Hepatocyte (in vitro differentiated cells): ENCODE data around the gene SENP7. TPM values are rescaled to one million over a fixed set of nuclear protein-coding genes. Genes with fewer than 3 reads are reported as not detected.

Source experiments
- DNase-seq: peaks from one replicate; pipeline ENCODE4 v3.0.0-alpha.2; 2016; ENCODE audit warnings: low spot score
- H2AFZ ChIP-seq: fragments of 200-600 bp; sonication (generic); 2 replicates; pipeline ENCODE4 v1.6.0; 2016; ENCODE audit warnings: antibody characterized with exemption, mild to moderate bottlenecking
- H3K27ac ChIP-seq: fragments of 200-600 bp; sonication (generic); 2 replicates; pipeline ENCODE4 v1.5.1; 2016; ENCODE audit warnings: mild to moderate bottlenecking
- H3K27me3 ChIP-seq: fragments of 200-600 bp; sonication (generic); 2 replicates; pipeline ENCODE4 v1.6.1; 2016
- H3K36me3 ChIP-seq: fragments of 200-600 bp; sonication (generic); replicated peaks from 2 replicates; pipeline ENCODE4 v1.5.1; 2016; ENCODE audit warnings: low read depth; ENCODE audit not compliant: insufficient read depth
- H3K4me1 ChIP-seq: fragments of 200-600 bp; sonication (generic); 2 replicates; pipeline ENCODE4 v1.5.1; 2016; ENCODE audit warnings: mild to moderate bottlenecking, moderate library complexity; ENCODE audit not compliant: insufficient read depth
- H3K4me2 ChIP-seq: fragments of 200-600 bp; sonication (generic); 2 replicates; pipeline ENCODE4 v1.6.0; 2016
- H3K4me3 ChIP-seq: fragments of 200-600 bp; sonication (generic); 2 replicates; pipeline ENCODE4 v1.5.1; 2016; ENCODE audit warnings: mild to moderate bottlenecking
- H3K79me2 ChIP-seq: fragments of 200-600 bp; sonication (generic); 2 replicates; pipeline ENCODE4 v1.6.0; 2017; ENCODE audit warnings: mild to moderate bottlenecking
- H3K9me2 ChIP-seq: fragments of 200-600 bp; sonication (generic); replicated peaks from 2 replicates; pipeline ENCODE4 v1.6.0; 2017; ENCODE audit warnings: mild to moderate bottlenecking; ENCODE audit not compliant: insufficient read depth
- H3K9me3 ChIP-seq: fragments of 200-600 bp; sonication (generic); 2 replicates; pipeline ENCODE4 v1.5.1; 2016; ENCODE audit warnings: low read depth, mild to moderate bottlenecking
- H4K20me1 ChIP-seq: fragments of 200-600 bp; sonication (generic); 2 replicates; pipeline ENCODE4 v1.6.0; 2016; ENCODE audit warnings: mild to moderate bottlenecking; ENCODE audit not compliant: insufficient read depth, poor library complexity, severe bottlenecking
- EZH2 ChIP-seq: fragments of 200-600 bp; sonication (generic); IDR thresholded peaks from 2 replicates; pipeline ENCODE4 v1.6.1; 2016; ENCODE audit warnings: antibody characterized with exemption, mild to moderate bottlenecking, borderline replicate concordance
- EZH2phosphoT487 ChIP-seq: fragments of 200-600 bp; sonication (generic); IDR thresholded peaks from one replicate; pipeline ENCODE4 v1.6.1; 2018; ENCODE audit warnings: antibody characterized with exemption, mild to moderate bottlenecking, low read depth, moderate library complexity; ENCODE audit not compliant: unreplicated experiment, severe bottlenecking
- WGBS: methylation state at CpG from one replicate; pipeline ENCODE4 v1.1.6; 2016; ENCODE audit warnings: low lambda C conversion rate; ENCODE audit errors: missing lambda C conversion rate; 5-methylcytosine and 5-hydroxymethylcytosine counted together
- polyA plus RNA-seq: library from polyadenylated mRNA; unstranded; fragments of >200 nt; fragmentation: Nextera tagmentation; extraction: Ambion mirVana; gene quantifications from 2 replicates; pipeline ENCODE4 v1.2.1, GENCODE V29; 2016
- small RNA-seq: library from RNA; depleted of rRNA; stranded (forward); fragments of <200 nt; gene quantifications from one replicate; pipeline ENCODE3, GENCODE V24; 2014
- total RNA-seq: library from RNA; depleted of rRNA; stranded (reverse); fragments of >200 nt; gene quantifications from 2 replicates; pipeline ENCODE4 v1.2.3, GENCODE V29; 2014
- TF ChIP-seq, protein P1 (sequence below): fragments of 200-600 bp; sonication (generic); IDR thresholded peaks from 2 replicates; pipeline ENCODE4 v1.5.1; 2016; ENCODE audit warnings: antibody characterized with exemption, mild to moderate bottlenecking; ENCODE audit not compliant: poor library complexity

SENP7 gene
- total and polyA plus RNA-seq, 2 experiments from 2014 or later = 7.7 to 40.9 TPM

DNA sequence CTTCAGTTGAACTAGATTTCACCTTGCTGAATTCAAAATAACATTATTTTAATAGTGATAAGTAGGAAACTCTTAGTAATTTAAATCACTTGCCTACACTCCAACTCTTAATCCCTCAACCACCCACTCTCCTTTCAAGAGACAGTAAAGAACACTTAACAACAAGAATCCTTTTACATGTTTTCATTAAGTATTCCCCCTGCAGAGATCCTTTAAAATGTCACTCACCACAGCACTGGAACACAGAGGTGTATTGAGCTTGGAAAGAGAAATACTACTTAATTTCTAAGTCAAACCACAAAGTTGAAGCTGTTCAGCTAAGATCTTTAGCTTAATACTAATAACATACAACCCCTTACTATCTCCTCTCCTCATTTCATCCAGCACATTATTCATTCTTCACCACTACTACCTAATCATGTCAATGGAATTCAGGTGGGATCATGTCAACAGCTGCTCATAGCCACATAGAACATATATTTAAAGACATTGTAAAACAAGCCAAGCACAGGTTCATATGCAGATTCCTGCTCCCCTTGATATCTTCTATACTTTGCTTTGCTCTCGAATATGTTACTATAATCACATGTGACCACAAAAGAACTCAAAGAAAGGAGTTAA is 233.1 kb downstream of the SENP7 start:
- no peaks in the 10 kb centered on the region for H3K79me2 ChIP-seq
- no peak overlapping the region for H3K4me3 ChIP-seq
- no peak overlapping the region for H2AFZ ChIP-seq
- no peak for DNase-seq
- no peaks in the 10 kb centered on the region for H3K4me1 ChIP-seq
- H4K20me1 ChIP-seq = no peaks in the 10 kb centered on the region
- 78% methylated on average over 1 of the region's 1 CpG for WGBS
- no peak overlapping the region for H3K27ac ChIP-seq
- H3K9me3 ChIP-seq = no peaks in the 10 kb centered on the region
- no peak overlapping the region for H3K4me2 ChIP-seq
- no peaks in the 10 kb centered on the region for H3K27me3 ChIP-seq
- no peaks in the 10 kb centered on the region for H3K36me3 ChIP-seq
- TF ChIP-seq EZH2 = no peak
- H3K9me2 ChIP-seq = no peaks in the 10 kb centered on the region

DNA sequence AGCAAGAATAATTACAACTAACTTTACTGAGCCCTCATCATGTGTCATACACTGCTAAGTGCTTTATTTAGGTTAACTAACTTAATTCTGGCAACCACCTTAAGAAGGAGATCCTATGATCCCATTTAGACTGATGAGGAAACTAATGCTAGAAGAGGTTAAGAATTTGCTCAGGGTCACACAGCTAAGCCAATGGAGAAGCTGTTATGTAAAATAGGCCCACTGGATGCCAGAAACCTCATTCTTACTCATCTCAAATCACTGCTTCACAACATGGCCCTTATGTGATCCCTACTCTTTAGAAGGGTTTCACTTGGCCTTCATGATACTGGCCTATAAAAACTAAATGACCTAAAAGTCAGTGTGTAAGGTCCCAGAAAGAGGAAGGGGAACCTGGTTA is 233.8 kb downstream of the SENP7 start:
- TF ChIP-seq, protein P1, sequence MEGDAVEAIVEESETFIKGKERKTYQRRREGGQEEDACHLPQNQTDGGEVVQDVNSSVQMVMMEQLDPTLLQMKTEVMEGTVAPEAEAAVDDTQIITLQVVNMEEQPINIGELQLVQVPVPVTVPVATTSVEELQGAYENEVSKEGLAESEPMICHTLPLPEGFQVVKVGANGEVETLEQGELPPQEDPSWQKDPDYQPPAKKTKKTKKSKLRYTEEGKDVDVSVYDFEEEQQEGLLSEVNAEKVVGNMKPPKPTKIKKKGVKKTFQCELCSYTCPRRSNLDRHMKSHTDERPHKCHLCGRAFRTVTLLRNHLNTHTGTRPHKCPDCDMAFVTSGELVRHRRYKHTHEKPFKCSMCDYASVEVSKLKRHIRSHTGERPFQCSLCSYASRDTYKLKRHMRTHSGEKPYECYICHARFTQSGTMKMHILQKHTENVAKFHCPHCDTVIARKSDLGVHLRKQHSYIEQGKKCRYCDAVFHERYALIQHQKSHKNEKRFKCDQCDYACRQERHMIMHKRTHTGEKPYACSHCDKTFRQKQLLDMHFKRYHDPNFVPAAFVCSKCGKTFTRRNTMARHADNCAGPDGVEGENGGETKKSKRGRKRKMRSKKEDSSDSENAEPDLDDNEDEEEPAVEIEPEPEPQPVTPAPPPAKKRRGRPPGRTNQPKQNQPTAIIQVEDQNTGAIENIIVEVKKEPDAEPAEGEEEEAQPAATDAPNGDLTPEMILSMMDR = no peak
- TF ChIP-seq EZH2 (no peak), EZH2phosphoT487 (no peak)

DNA sequence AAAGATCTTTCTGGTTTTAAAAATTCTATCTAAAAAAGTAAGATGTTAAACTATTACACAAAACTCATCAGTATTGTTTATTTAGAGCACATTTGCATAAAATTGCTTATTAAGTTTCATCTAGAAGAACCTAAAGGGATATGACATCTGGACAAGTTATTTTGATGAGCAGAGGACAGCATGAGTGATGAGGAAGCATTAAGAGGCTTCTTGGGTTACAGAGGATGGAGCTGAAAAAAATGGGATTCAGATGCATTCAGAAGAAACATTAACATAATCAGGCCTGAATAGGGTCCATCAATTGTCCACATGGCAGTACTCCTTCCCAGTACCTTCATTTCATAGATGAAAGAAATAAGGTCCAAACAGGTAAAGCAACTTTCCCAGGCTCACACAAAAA is 234.3 kb downstream of the SENP7 start:
- no peaks in the 10 kb centered on the region for H4K20me1 ChIP-seq

More for the DNA sequence above, 233.8 kb downstream of the SENP7 start:
- Histone ChIP-seq H3K4me1 (no peaks in the 10 kb centered on the region), H2AFZ (no peak overlapping the region), H3K27me3 (no peaks in the 10 kb centered on the region), H3K27ac (no peak overlapping the region), H3K4me2 (no peak overlapping the region), H3K36me3 (no peaks in the 10 kb centered on the region), H3K9me2 (no peaks in the 10 kb centered on the region), H3K9me3 (no peaks in the 10 kb centered on the region), H4K20me1 (no peaks in the 10 kb centered on the region), H3K79me2 (no peaks in the 10 kb centered on the region), H3K4me3 (no peak overlapping the region)
- DNase-seq = no peak

More for the DNA sequence above, 234.3 kb downstream of the SENP7 start:
- Histone ChIP-seq H3K4me3 (no peak overlapping the region), H3K36me3 (no peaks in the 10 kb centered on the region), H3K27me3 (no peaks in the 10 kb centered on the region), H3K4me2 (no peak overlapping the region), H3K9me3 (no peaks in the 10 kb centered on the region), H3K27ac (no peak overlapping the region), H3K79me2 (no peaks in the 10 kb centered on the region), H3K4me1 (no peaks in the 10 kb centered on the region), H3K9me2 (no peaks in the 10 kb centered on the region), H2AFZ (no peak overlapping the region)
- DNase-seq = no peak
- TF ChIP-seq, protein P1 = no peak
- TF ChIP-seq EZH2 (no peak), EZH2phosphoT487 (no peak)

Small RNA genes lying within 50 kb of the gene (small RNA-seq; reads per million reads assigned to genes)
- gene RF00019 = not detected

Other genes with a start within 250 kb of the SENP7 start
- 0.72 and 0.77 TPM in 2 replicates for gene IMPG2, start 192.6 kb downstream of the SENP7 start, total RNA-seq
- 0.15 TPM in 1 of 2 replicates, not detected in the other for gene IMPG2, start 192.6 kb downstream of the SENP7 start, polyA plus RNA-seq
- 36.9 and 42.0 TPM in 2 replicates for gene TRMT10C, start 48.7 kb upstream of the SENP7 start, total RNA-seq
- 27.9 and 37.9 TPM in 2 replicates for gene TRMT10C, start 48.7 kb upstream of the SENP7 start, polyA plus RNA-seq
- gene PCNP, start 61.0 kb upstream of the SENP7 start, total RNA-seq = 133 and 136 TPM in 2 replicates
- gene PCNP, start 61.0 kb upstream of the SENP7 start, polyA plus RNA-seq = 80.8 and 86.4 TPM in 2 replicates
- 19.0 and 20.1 TPM in 2 replicates for gene ZBTB11, start 163.9 kb upstream of the SENP7 start, total RNA-seq
- gene ZBTB11, start 163.9 kb upstream of the SENP7 start, polyA plus RNA-seq = 4.9 and 5.1 TPM in 2 replicates
- gene RPL24, start 173.5 kb upstream of the SENP7 start, total RNA-seq = 1,543 and 1,615 TPM in 2 replicates
- gene RPL24, start 173.5 kb upstream of the SENP7 start, polyA plus RNA-seq = 346 and 401 TPM in 2 replicates
- gene CEP97, start 211.4 kb upstream of the SENP7 start, total RNA-seq = 9.0 and 12.1 TPM in 2 replicates
- gene CEP97, start 211.4 kb upstream of the SENP7 start, polyA plus RNA-seq = 2.4 and 4.1 TPM in 2 replicates